ENCODE data around the gene ANKRD36. TPM values are rescaled to one million over a fixed set of nuclear protein-coding genes. Genes with fewer than 3 reads are reported as not detected.
"Not testable (repeated sequence)": the region's sequence is repeated elsewhere in the genome, so short reads cannot be mapped to it uniquely, and the experiment has no call there.

Gene ANKRD36
- polyA plus RNA-seq, 3 donors, result 0.93 to 1.9 (median 1.1) TPM

DNA sequence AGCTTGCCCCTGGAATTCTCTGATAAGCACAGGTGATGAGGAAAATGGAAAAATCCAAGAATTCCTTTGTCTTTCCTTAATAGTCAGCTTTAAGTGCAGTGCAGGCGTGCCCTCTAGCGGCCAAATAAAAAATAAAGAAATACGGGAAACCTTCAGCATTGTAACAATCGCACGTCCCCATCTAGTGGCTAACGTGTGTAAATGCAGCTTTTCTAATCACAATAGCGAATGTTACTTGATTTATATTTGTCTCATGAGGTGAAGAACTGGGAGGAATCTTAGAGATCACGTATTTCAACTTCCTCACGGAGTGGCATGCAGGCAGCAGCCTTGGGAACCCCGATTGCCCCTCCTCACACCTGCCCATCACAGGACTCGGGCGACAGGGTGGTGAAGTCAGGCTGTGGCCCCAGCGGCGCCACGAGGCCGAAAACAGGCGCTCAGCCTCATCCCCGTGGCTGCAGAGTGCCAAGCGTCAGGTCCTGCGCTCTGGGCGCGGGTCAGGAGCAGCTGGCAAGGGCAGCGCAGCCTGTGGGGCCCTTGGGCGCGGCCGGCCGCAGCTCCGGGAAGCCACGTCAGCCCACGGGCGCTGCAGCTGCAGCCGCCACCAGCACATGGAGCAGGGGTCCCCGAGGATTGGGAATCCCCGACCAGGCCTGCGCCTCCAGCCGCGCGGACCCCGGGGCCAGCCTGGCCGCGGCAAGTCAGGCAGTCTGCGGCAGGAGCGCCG, 468 bp upstream of the ANKRD36 start:
- H3K27ac Mint-ChIP-seq, result peak overlapping the region; percentile 82 to 92 (median 88)
- peaks cover 4 to 12% (median 5%) of the 10 kb centered on the region in 3 donors for H3K27me3 Mint-ChIP-seq (ENCODE audit: low read depth in 3 of 3)
- TF ChIP-seq CTCF (IDR thresholded peaks at IDR 0.05), result peak; percentile 88
- H3K36me3 Mint-ChIP-seq; H3K79me2 ChIP-seq (ENCODE audit: insufficient read depth, low read length); intact Hi-C loops (cut with micrococcal nuclease); H3K27me3 ChIP-seq (ENCODE audit: control insufficient read depth in 2 of 2, insufficient read depth in 2 of 2, low read length in 2 of 2); H3K9me3 ChIP-seq (replicated peaks in 1 of 2; ENCODE audit: control insufficient read depth in 1 of 2, insufficient read depth in 1 of 2, low read length in 2 of 2); H3K4me1 ChIP-seq (ENCODE audit: control insufficient read depth in 1 of 2, insufficient read depth in 2 of 2, low read length in 2 of 2); H4K20me1 ChIP-seq (ENCODE audit: insufficient read depth, low read length); H3K36me3 ChIP-seq (replicated peaks in 1 of 2; ENCODE audit: control insufficient read depth in 1 of 2, insufficient read depth in 2 of 2, low read length in 2 of 2); H3K9me3 Mint-ChIP-seq: not testable (repeated sequence)
- 0% methylated on average over 26 of the region's 44 CpGs for WGBS (ENCODE audit: insufficient coverage)
- Histone ChIP-seq H3K4me3 (replicated peaks in 1 of 3; ENCODE audit: low read depth in 2 of 3, low read length in 3 of 3) (peak overlapping the region; percentile 66 to 84 (median 77)), H3K4me2 (replicated peaks; ENCODE audit: extremely low read depth, low read length, poor library complexity, severe bottlenecking) (peak overlapping the region; percentile 74), H3K9ac (ENCODE audit: insufficient read depth, low read length, poor library complexity, severe bottlenecking) (peak overlapping the region; percentile 71), H2AFZ (ENCODE audit: insufficient read depth, low read depth, low read length, poor library complexity, severe bottlenecking) (peak overlapping the region; percentile 99), H3K27ac (ENCODE audit: low read depth in 1 of 2, low read length in 2 of 2) (peak overlapping the region; percentile 60 to 76)
- H3K4me1 Mint-ChIP-seq, result peaks cover 12% of the 10 kb centered on the region
- peak overlapping the region; percentile 95 to 99 for H3K4me3 Mint-ChIP-seq
- peak in 2 of 3 donors; percentile 9 to 18 for DNase-seq

- WGBS (ENCODE audit: insufficient coverage), result no CpG with 5 or more reads among the region's 18 CpGs
- Histone ChIP-seq H3K4me2 (replicated peaks; ENCODE audit: extremely low read depth, low read length, poor library complexity, severe bottlenecking) (peak overlapping the region; percentile 68), H3K9ac (ENCODE audit: insufficient read depth, low read length, poor library complexity, severe bottlenecking) (peak overlapping the region; percentile 71), H3K4me3 (replicated peaks in 1 of 3; ENCODE audit: low read depth in 2 of 3, low read length in 3 of 3) (peak overlapping the region; percentile 66 to 84 (median 77)), H2AFZ (ENCODE audit: insufficient read depth, low read depth, low read length, poor library complexity, severe bottlenecking) (peak overlapping the region; percentile 99), H3K27ac (ENCODE audit: low read depth in 1 of 2, low read length in 2 of 2) (peak overlapping the region; percentile 50 to 53)
- H3K27me3 Mint-ChIP-seq (ENCODE audit: low read depth in 3 of 3); DNase-seq; intact Hi-C loops (cut with micrococcal nuclease); H3K4me1 Mint-ChIP-seq; H3K9me3 Mint-ChIP-seq; H3K36me3 Mint-ChIP-seq; H3K4me1 ChIP-seq (ENCODE audit: control insufficient read depth in 1 of 2, insufficient read depth in 2 of 2, low read length in 2 of 2); H3K79me2 ChIP-seq (ENCODE audit: insufficient read depth, low read length); H3K27me3 ChIP-seq (ENCODE audit: control insufficient read depth in 2 of 2, insufficient read depth in 2 of 2, low read length in 2 of 2); H3K36me3 ChIP-seq (replicated peaks in 1 of 2; ENCODE audit: control insufficient read depth in 1 of 2, insufficient read depth in 2 of 2, low read length in 2 of 2); H3K9me3 ChIP-seq (replicated peaks in 1 of 2; ENCODE audit: control insufficient read depth in 1 of 2, insufficient read depth in 1 of 2, low read length in 2 of 2); H4K20me1 ChIP-seq (ENCODE audit: insufficient read depth, low read length): not testable (repeated sequence)
- Mint-ChIP-seq H3K27ac (peak overlapping the region; percentile 82 to 94 (median 93)), H3K4me3 (peak overlapping the region; percentile 98 to 99)
Observed at GRCh38 chr2:97113882-97114255, 916 bp downstream of the ANKRD36 start.

DNA sequence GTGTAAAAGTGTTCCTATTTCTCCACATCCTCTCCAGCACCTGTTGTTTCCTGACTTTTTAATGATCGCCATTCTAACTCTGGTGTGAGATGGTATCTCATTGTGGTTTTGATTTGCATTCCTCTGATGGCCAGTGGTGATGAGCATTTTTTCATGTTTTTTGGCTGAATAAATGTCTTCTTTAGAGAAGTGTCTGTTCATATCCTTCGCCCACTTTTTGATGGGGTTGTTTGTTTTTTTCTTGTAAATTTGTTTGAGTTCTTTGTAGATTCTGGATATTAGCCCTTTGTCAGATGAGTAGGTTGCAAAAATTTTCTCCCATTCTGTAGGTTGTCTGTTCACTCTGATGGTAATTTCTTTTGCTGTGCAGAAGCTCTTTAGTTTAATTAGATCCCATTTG, 16.1 kb downstream of the ANKRD36 start:
- H3K4me3 Mint-ChIP-seq; H3K4me2 ChIP-seq (replicated peaks; ENCODE audit: extremely low read depth, low read length, poor library complexity, severe bottlenecking); DNase-seq; H2AFZ ChIP-seq (ENCODE audit: insufficient read depth, low read depth, low read length, poor library complexity, severe bottlenecking); H4K20me1 ChIP-seq (ENCODE audit: insufficient read depth, low read length); H3K9me3 Mint-ChIP-seq; H3K4me1 ChIP-seq (ENCODE audit: control insufficient read depth in 1 of 2, insufficient read depth in 2 of 2, low read length in 2 of 2); H3K4me1 Mint-ChIP-seq; H3K9me3 ChIP-seq (replicated peaks in 1 of 2; ENCODE audit: control insufficient read depth in 1 of 2, insufficient read depth in 1 of 2, low read length in 2 of 2); intact Hi-C loops (cut with micrococcal nuclease); H3K27me3 ChIP-seq (ENCODE audit: control insufficient read depth in 2 of 2, insufficient read depth in 2 of 2, low read length in 2 of 2); H3K9ac ChIP-seq (ENCODE audit: insufficient read depth, low read length, poor library complexity, severe bottlenecking); H3K4me3 ChIP-seq (replicated peaks in 1 of 3; ENCODE audit: low read depth in 2 of 3, low read length in 3 of 3); H3K79me2 ChIP-seq (ENCODE audit: insufficient read depth, low read length); H3K27me3 Mint-ChIP-seq (ENCODE audit: low read depth in 3 of 3); H3K27ac Mint-ChIP-seq; H3K36me3 ChIP-seq (replicated peaks in 1 of 2; ENCODE audit: control insufficient read depth in 1 of 2, insufficient read depth in 2 of 2, low read length in 2 of 2); H3K27ac ChIP-seq (ENCODE audit: low read depth in 1 of 2, low read length in 2 of 2): not testable (repeated sequence)
- WGBS (ENCODE audit: insufficient coverage), result 71% methylated on average over 1 of the region's 2 CpGs
- peaks cover 7 to 15% of the 10 kb centered on the region in 2 donors for H3K36me3 Mint-ChIP-seq

- H3K79me2 ChIP-seq (ENCODE audit: insufficient read depth, low read length); H2AFZ ChIP-seq (ENCODE audit: insufficient read depth, low read depth, low read length, poor library complexity, severe bottlenecking); H3K9me3 Mint-ChIP-seq; H3K4me3 ChIP-seq (replicated peaks in 1 of 3; ENCODE audit: low read depth in 2 of 3, low read length in 3 of 3); H3K27ac Mint-ChIP-seq; H3K4me1 Mint-ChIP-seq; H4K20me1 ChIP-seq (ENCODE audit: insufficient read depth, low read length); H3K4me1 ChIP-seq (ENCODE audit: control insufficient read depth in 1 of 2, insufficient read depth in 2 of 2, low read length in 2 of 2); H3K27me3 ChIP-seq (ENCODE audit: control insufficient read depth in 2 of 2, insufficient read depth in 2 of 2, low read length in 2 of 2); H3K4me2 ChIP-seq (replicated peaks; ENCODE audit: extremely low read depth, low read length, poor library complexity, severe bottlenecking); H3K4me3 Mint-ChIP-seq; H3K9ac ChIP-seq (ENCODE audit: insufficient read depth, low read length, poor library complexity, severe bottlenecking); DNase-seq; H3K36me3 ChIP-seq (replicated peaks in 1 of 2; ENCODE audit: control insufficient read depth in 1 of 2, insufficient read depth in 2 of 2, low read length in 2 of 2); H3K27ac ChIP-seq (ENCODE audit: low read depth in 1 of 2, low read length in 2 of 2); H3K27me3 Mint-ChIP-seq (ENCODE audit: low read depth in 3 of 3); intact Hi-C loops (cut with micrococcal nuclease); H3K9me3 ChIP-seq (replicated peaks in 1 of 2; ENCODE audit: control insufficient read depth in 1 of 2, insufficient read depth in 1 of 2, low read length in 2 of 2): not testable (repeated sequence)
- H3K36me3 Mint-ChIP-seq, result peaks cover 34 to 36% of the 10 kb centered on the region in 2 donors
- no CpG with 5 or more reads among the region's 3 CpGs for WGBS (ENCODE audit: insufficient coverage)
Observed at GRCh38 chr2:97144016-97144415, 31.1 kb downstream of the ANKRD36 start.

All from CD14-positive monocyte (primary cell).